CD4-positive, alpha-beta T cell treated with Interleukin-21 for 1 hour (primary cell): ENCODE results near the gene TTC17.
A peak's percentile ranks its signal among the peaks of the same experiment; 100 is the strongest.
"Not testable (repeated sequence)": the region's sequence is repeated elsewhere in the genome, so short reads cannot be mapped to it uniquely, and the experiment has no call there.

Experiments used
- DNase-seq: peaks from one replicate; pipeline ENCODE4 v3.0.0-alpha.2; 2020

Gene TTC17

DNA sequence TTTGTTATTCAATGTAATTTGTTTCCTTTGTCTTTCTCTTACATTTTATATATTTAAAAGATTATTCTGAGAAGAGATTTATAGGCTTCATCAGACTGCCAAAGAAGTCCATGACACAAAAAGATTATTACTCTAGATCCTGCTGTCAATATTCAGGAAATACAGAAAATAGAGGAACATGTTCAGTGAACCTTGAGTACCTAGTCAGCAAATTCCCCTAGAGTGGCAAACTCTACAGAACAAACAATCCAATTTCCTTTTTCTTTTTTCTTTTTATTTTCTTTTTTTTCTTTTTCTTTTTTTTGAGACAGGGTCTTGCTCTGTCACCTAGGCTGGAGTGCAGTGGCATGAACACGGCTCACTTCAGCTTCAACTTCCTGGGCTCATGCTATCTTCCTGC lies 23.9 kb downstream of the TTC17 start:
- no peak for DNase-seq

GRCh38 chr11:43384393-43384792 lies 25.7 kb downstream of the TTC17 start:
- no peak for DNase-seq

GRCh38 chr11:43392713-43393112 lies 34.0 kb downstream of the TTC17 start:
- peak; percentile 4 for DNase-seq

DNA sequence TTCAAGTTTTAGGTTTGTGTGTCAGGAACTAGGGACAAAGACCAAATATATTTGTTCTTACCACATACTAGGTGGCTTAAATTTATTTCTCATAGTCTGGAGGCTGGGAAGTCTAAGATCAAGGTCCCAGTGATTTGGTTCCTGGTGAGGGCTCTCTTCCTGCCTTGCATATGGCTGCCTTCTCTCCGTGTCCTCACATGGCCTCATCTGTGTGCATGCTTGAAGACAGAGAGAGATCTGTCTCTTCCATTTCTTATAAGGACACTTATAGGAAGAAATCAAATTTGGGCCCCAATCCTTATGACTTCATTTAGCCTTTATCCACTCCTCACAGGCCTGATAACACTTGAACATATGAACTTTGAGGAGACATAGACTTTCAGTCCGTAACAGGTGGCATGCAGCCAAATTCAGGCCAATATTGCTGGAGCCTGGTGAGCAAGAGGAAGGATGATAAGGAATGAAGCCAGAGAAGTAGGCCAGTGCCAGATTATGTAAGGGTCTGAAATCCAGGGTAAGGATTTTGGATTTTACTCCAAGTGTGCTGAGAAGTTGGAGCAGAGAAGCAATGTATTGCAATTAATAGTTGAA lies 35.1 kb downstream of the TTC17 start:
- no peak for DNase-seq

DNA sequence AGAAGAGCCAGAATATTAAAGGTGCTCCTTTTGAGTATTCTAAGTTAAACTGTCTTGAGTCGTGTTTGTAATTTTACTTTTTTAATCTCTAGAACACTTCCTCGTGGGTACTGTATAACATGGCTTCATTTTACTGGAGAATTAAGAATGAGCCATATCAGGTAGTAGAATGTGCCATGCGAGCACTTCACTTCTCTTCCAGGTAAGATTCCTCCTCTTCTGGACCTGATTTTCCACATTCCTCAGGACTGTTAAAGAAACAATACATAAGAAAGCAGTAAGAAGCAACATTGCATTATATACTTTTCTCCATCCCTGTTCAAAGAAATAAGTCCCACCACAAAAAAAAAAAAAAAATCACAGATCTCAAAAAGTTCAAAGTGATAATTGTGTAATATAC lies 37.9 kb downstream of the TTC17 start:
- DNase-seq: no peak

- no peak for DNase-seq
Measured at GRCh38 chr11:43397251-43397650, 38.5 kb downstream of the TTC17 start.

GRCh38 chr11:43399983-43400630 lies 41.4 kb downstream of the TTC17 start:
- DNase-seq: no peak

DNA sequence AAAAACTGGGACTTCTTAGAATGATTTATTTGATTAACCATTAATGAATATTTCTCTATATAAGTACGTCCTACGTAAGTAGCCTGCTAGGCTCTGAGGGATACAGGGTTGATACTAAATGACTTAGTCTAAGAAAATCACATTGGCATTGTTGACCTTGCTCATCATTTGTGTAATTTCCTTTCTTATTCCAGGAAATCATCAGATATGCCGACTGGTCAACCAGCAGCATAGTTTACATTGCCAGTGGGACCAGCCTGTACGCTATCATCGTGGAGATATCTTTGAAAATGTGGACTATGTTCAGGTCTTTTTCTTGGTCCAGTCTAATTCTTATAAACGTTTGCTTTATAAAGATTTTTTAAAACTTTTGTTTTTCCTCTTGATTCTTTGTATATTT lies 42.5 kb downstream of the TTC17 start:
- no peak for DNase-seq

GRCh38 chr11:43401811-43402210 lies 43.1 kb downstream of the TTC17 start:
- DNase-seq: not testable (repeated sequence)

DNA sequence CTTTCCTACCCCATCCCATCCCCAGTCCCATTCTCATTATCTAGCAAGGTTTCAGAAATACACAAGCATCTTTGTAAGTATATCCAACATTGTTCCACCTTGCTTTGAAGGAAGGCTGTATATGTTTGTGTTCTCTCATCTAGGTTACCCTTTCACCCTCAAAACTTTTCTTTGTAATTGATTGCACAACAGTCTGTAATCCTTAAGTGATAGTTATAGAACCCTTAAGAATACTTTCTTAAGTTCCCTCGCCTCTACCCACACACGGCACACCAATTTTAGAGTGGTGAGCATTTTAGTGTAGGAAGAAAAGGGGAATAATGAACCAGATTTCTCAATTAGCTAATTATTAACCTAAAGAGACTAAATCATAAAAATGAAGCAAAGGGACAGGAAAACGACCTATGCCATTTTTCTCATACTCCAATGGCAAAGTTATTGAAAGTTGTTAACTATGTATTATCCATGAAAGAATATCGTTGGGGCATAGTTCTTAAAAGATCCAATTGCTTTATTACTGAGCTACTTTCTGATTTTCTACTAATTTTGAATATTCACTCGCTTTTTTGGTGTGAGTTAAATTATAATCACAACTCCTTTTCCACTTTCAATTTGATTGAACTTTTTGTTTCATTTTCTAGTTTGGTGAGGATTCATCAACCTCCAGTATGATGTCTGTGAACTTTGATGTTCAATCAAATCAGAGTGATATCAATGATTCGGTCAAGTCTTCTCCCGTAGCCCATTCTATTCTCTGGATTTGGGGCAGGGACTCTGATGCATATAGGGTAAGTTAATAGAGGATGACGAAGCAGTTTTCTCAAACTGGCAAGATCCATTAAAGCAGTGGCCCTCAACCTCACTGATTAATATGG lies 44.9 kb downstream of the TTC17 start:
- no peak for DNase-seq

- no peak for DNase-seq
Measured at GRCh38 chr11:43404406-43404805, 45.7 kb downstream of the TTC17 start.

GRCh38 chr11:43404836-43405479 lies 46.2 kb downstream of the TTC17 start:
- no peak for DNase-seq

DNA sequence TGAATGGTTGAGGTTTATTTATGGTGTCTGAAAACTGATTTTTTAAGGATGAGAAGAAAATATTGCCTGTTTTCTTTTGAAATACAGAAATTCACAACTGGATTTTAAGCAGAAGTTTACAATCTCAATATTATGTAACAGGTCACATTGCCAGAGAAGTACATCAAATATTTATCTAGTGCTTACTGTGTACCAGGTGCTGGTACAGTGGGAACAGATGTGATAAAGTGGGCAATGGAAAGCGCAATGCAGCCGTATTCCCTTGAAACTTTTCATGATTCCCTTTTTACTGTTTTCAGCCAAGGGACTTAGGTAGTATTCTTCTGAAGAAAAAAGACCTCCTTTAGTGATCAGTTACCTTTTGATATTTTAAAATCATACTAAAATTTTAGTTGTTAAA lies 49.6 kb downstream of the TTC17 start:
- no peak for DNase-seq

DNA sequence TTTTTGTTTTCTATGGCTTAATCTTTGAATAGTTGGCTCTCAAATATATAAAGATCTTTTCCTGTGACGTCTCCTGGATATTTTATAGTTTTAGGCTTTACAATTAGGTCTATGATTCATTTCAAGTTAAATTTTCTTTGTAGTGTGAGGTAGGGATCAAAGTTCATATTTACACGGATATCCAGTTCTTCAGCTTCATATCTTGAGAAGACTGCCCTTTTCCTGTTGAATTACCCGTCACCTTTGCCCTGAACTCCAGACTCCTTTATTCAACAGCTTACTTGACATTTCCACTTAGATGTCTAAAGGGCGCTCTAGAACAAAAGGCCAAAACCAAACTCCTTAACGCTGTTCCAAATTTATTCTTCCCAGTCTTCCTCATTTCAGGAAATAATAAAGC lies 51.7 kb downstream of the TTC17 start:
- DNase-seq: no peak

- no peak for DNase-seq
Measured at GRCh38 chr11:43418197-43418596, 59.5 kb downstream of the TTC17 start.

GRCh38 chr11:43419460-43419859 lies 60.7 kb downstream of the TTC17 start:
- peak; percentile 34 for DNase-seq

DNA sequence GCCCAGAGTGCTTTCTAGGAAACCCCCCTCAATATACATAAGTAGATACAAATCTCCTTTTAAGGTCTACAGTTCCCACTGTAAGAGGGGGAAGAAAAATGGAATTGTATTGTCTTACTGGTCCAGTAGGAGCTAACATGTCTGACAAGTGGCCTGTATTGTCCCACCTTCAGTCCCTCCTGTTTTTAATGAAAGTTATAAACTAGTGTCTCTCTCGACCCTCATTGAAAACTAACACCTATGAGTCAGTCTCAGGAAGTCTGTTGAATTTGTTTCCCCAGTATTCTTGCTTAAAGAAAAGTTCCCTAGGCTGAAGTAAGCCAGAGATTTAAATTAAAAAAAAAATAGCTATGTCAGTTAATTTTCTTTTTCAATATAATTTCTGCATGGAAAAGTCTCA lies 69.3 kb downstream of the TTC17 start:
- no peak for DNase-seq

- not testable (repeated sequence) for DNase-seq
Measured at GRCh38 chr11:43430916-43431315, 72.2 kb downstream of the TTC17 start.

GRCh38 chr11:43434893-43435292 lies 76.2 kb downstream of the TTC17 start:
- DNase-seq: no peak

DNA sequence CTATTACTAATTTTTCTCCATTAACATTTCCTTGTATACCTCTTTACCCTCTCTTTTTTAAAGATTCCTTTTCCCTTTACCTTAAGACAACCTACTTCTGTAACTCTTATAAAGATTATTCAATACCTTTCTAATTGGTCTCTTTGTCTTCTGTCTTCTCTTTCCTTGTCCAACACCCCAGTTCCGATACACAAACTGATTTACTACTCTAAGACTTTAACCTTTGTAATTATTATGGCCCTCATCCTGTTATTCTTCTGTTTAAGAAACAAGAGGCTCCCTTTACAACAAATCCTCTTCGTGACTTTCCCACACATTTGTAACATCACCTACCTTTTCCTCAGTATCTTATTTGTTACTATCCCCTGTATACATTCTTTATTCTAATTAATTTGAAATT lies 81.8 kb downstream of the TTC17 start:
- DNase-seq: no peak

- DNase-seq: no peak
Measured at GRCh38 chr11:43443811-43444210, 85.1 kb downstream of the TTC17 start.

- no peak for DNase-seq
Measured at GRCh38 chr11:43447151-43447550, 88.4 kb downstream of the TTC17 start.

GRCh38 chr11:43458486-43458885 lies 99.8 kb downstream of the TTC17 start:
- DNase-seq: no peak

DNA sequence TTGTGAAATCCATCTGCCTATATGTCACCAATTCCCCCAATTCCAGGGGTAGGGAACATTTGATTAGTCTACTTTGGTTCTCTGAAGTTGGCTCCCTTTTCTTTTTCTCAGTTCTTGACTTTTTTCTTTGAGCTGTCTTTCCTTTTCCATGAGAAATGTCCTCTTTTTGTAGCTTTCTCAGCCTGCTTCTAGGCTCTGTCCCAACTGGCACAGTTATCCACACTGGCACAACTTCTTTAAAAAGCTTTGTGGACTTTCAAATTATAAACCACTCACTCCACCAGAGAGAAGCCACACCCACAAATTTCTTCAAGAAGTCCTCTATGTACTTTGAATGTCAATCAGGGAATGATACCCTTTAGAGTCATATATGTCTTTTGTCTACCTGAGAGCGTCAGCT lies 100.5 kb downstream of the TTC17 start:
- no peak for DNase-seq
